B cell (primary cell): ENCODE data around the gene CCDC74B. TPM values are rescaled to one million over a fixed set of nuclear protein-coding genes. Genes with fewer than 3 reads are reported as not detected.
A peak's percentile ranks its signal among the peaks of the same experiment; 100 is the strongest.
"Not testable (repeated sequence)": the region's sequence is repeated elsewhere in the genome, so short reads cannot be mapped to it uniquely, and the experiment has no call there.

ENCODE experiments used
- ATAC-seq: fragments of 200-7000 bp; cut with Tn5 transposase; one replicate; pipeline ENCODE4 v1.10.0; 2021; ENCODE audit warnings: low read depth, mild to moderate bottlenecking, moderate number of reproducible peaks, moderate library complexity
- CTCF ChIA-PET: fragments of 350-600 bp; sonication (Branson Sonifier 250); formaldehyde crosslinking; loops from one replicate; lab custom pipeline; 2021; ENCODE audit warnings: antibody characterized with exemption, inconsistent platforms; lab: Charles Lee
- POLR2A ChIA-PET: fragments of 350-600 bp; sonication (Branson Sonifier 250); formaldehyde crosslinking; loops from one replicate; lab custom pipeline; 2021; ENCODE audit warnings: antibody characterized with exemption; lab: Charles Lee
- DNase-seq: peaks from one replicate; pipeline ENCODE4 v3.0.0; 2013
- H2AFZ ChIP-seq: 2 replicates; pipeline ENCODE4 v1.6.1; 2012; ENCODE audit warnings: mild to moderate bottlenecking, low read depth, low read length; ENCODE audit not compliant: insufficient read depth, poor library complexity, severe bottlenecking
- H3K27ac ChIP-seq, 2 donors: 1 replicate in 1 of 2; 2 replicates in 1 of 2; pipeline ENCODE4 v1.5.1; 2012 to 2013; ENCODE audit warnings: low read length in 2 of 2, mild to moderate bottlenecking in 2 of 2, moderate library complexity in 1 of 2
- H3K27me3 ChIP-seq, 4 experiments: fragments of 200-600 bp in 1 of 4; sonication (generic) in 1 of 4; replicated peaks in 1 of 4; 1 replicate in 2 of 4; 2 replicates in 2 of 4; pipeline versions ENCODE4 v1.6.1 to v1.7.0; 2013 to 2016; ENCODE audit warnings: low read length in 3 of 4, mild to moderate bottlenecking in 2 of 4, mixed read lengths in 1 of 4, moderate library complexity in 1 of 4; ENCODE audit not compliant: insufficient read depth in 4 of 4, control insufficient read depth in 3 of 4; ENCODE audit errors: control extremely low read depth in 1 of 4
- H3K36me3 ChIP-seq, 2 experiments: replicated peaks in 1 of 2; 1 replicate in 1 of 2; 2 replicates in 1 of 2; pipeline versions ENCODE4 v1.6.1 to v1.7.1; 2013; ENCODE audit warnings: low read length in 1 of 2; ENCODE audit not compliant: insufficient read depth in 2 of 2, control insufficient read depth in 1 of 2; ENCODE audit errors: control extremely low read depth in 1 of 2, extremely low read depth in 1 of 2
- H3K4me1 ChIP-seq, 2 donors: fragments of 200-600 bp in 1 of 2; sonication (generic) in 1 of 2; 1 replicate in 1 of 2; 2 replicates in 1 of 2; pipeline versions ENCODE4 v1.5.1 to v1.6.1; 2013 to 2017; ENCODE audit warnings: low read length in 2 of 2; ENCODE audit not compliant: control insufficient read depth in 2 of 2, insufficient read depth in 2 of 2
- H3K4me2 ChIP-seq: replicated peaks from 2 replicates; pipeline ENCODE3; 2012; ENCODE audit warnings: mild to moderate bottlenecking, low read depth, low read length; ENCODE audit not compliant: poor library complexity, severe bottlenecking
- H3K4me3 ChIP-seq, 5 experiments: fragments of 200-600 bp in 1 of 5; sonication (generic) in 1 of 5; 1 replicate in 3 of 5; 2 replicates in 2 of 5; pipeline versions ENCODE4 v1.5.1 to v1.7.0; 2011 to 2016; ENCODE audit warnings: low read length in 4 of 5, mild to moderate bottlenecking in 4 of 5, low read depth in 2 of 5, control low read depth in 1 of 5, moderate library complexity in 1 of 5; ENCODE audit not compliant: insufficient read depth in 1 of 5; ENCODE audit errors: control extremely low read depth in 1 of 5, extremely low read depth in 1 of 5
- H3K79me2 ChIP-seq: fragments of 200-600 bp; sonication (generic); one replicate; pipeline ENCODE4 v1.6.0; 2016; ENCODE audit warnings: low read length; ENCODE audit not compliant: control insufficient read depth, insufficient read depth
- H3K9ac ChIP-seq: fragments of 200-600 bp; sonication (generic); 2 replicates; pipeline ENCODE4 v1.6.1; 2017; ENCODE audit warnings: mild to moderate bottlenecking, low read length, moderate library complexity
- H3K9me3 ChIP-seq, 3 donors: one replicate each; pipeline versions ENCODE4 v1.6.1 to v1.7.1; 2013; ENCODE audit warnings: low read length in 2 of 3; ENCODE audit not compliant: control insufficient read depth in 2 of 3, insufficient read depth in 1 of 3; ENCODE audit errors: control extremely low read depth in 1 of 3
- H4K20me1 ChIP-seq: 2 replicates; pipeline ENCODE4 v1.6.0; 2012; ENCODE audit warnings: mild to moderate bottlenecking, low read length; ENCODE audit not compliant: insufficient read depth, control insufficient read depth, poor library complexity, severe bottlenecking
- H3K27ac Mint-ChIP-seq: one replicate; pipeline ENCODE4 v1.8.0; 2021; ENCODE audit warnings: mixed read lengths
- H3K27me3 Mint-ChIP-seq: one replicate; pipeline ENCODE4 v1.8.0; 2021; ENCODE audit warnings: mixed read lengths
- H3K4me1 Mint-ChIP-seq: one replicate; pipeline ENCODE4 v1.8.0; 2021; ENCODE audit warnings: mixed read lengths
- H3K4me3 Mint-ChIP-seq: one replicate; pipeline ENCODE4 v1.8.0; 2021; ENCODE audit warnings: mixed read lengths
- H3K9me3 Mint-ChIP-seq: one replicate; pipeline ENCODE4 v1.8.0; 2022; ENCODE audit warnings: mixed read lengths; ENCODE audit not compliant: insufficient read depth
- CTCF ChIP-seq: fragments of 200-600 bp; IDR thresholded peaks from one replicate; pipeline ENCODE4 v1.8.0; 2022; ENCODE audit warnings: antibody characterized with exemption, mild to moderate bottlenecking
- EZH2 ChIP-seq: IDR thresholded peaks from 2 replicates; pipeline ENCODE4 v1.6.1; 2012; ENCODE audit warnings: borderline replicate concordance, low read depth, mild to moderate bottlenecking, moderate library complexity, low read length; ENCODE audit not compliant: insufficient read depth, poor library complexity, severe bottlenecking
- WGBS: methylation state at CpG from one replicate; pipeline ENCODE4 v1.1.5; 2013; ENCODE audit warnings: missing lambda C conversion rate; ENCODE audit not compliant: insufficient coverage; 5-methylcytosine and 5-hydroxymethylcytosine counted together
- intact Hi-C: fragments of 100-400 bp; cut with micrococcal nuclease; formaldehyde crosslinking; loops from one replicate; pipeline ENCODE4 v1.10.0; 2022
- polyA plus RNA-seq: library from polyadenylated mRNA; depleted of rRNA; stranded (reverse); fragments of >200 nt; gene quantifications from 2 replicates; pipeline ENCODE4 v1.2.3, GENCODE V29; 2012
- total RNA-seq, 2 donors: library from RNA; stranded (reverse); fragments of 120-200 nt in 1 of 2; gene quantifications; 1 replicate in 1 of 2; 2 replicates in 1 of 2; pipeline versions ENCODE4 v1.2.3 to v1.2.4, GENCODE V29; 2013 to 2022

Gene CCDC74B
- total and polyA plus RNA-seq, 2 donors (not counting 1 experiment from before 2014, with no cell fraction given), result 1.1 to 1.4 TPM

DNA sequence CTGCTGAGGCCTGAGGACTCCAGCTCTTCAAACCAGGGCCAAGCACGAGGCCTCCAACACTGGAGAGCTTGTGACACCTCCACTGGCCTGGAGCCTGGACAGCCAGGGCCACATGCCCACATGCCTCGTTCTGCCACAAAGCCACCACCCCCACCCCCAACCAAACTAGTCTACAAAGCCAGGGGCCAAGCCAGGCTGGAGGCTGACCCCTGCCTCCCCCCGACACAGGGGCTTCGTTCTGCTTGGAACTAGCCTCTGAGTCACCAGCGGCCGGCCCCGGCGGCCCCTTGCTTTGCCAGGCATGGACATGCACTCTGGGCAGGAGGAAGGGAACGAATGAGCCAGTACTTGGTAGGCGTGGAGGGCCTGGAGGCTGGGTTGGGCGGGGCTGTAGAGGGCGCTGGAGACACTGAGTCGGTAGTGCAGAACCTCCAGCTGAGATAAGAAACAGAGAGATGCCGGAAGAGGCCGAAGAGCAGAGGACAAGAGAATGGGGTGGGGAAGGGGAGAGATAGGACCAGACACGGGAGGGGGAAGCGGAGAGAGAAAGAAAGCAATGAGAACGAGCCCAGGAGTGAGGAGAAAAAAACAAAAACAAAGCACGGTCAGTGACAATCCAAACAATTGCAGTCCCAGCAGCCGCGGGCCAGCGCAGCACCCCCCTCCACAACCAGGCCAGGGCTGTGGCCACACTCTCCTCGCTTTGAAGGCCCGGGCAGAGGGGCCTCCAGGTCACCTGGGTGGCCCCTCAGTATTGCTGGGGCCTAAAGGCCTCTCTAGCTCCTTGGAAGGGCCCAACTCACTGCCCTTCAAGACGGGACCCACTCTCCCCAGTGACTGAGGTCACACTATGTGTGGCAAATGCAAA lies 16.2 kb upstream of the CCDC74B start:
- H3K4me3 Mint-ChIP-seq, H3K27me3 ChIP-seq, H2AFZ ChIP-seq, H3K4me3 ChIP-seq, H3K27me3 Mint-ChIP-seq, POLR2A ChIA-PET, H4K20me1 ChIP-seq, DNase-seq, H3K27ac ChIP-seq, ATAC-seq, CTCF ChIA-PET, H3K9me3 Mint-ChIP-seq, H3K9me3 ChIP-seq, H3K9ac ChIP-seq, H3K79me2 ChIP-seq, H3K4me2 ChIP-seq, intact Hi-C loops: not testable (repeated sequence)
- H3K36me3 ChIP-seq, result peaks cover 2 to 21% of the 10 kb centered on the region in 2 experiments
- H3K4me1 ChIP-seq, result peaks cover 24 to 32% of the 10 kb centered on the region in 2 donors
- Mint-ChIP-seq H3K4me1 (peaks cover 31% of the 10 kb centered on the region), H3K27ac (peak overlapping the region; percentile 41)
- 94% methylated on average over 18 of the region's 25 CpGs for WGBS

- no peaks in the 10 kb centered on the region for H3K9me3 Mint-ChIP-seq
Observed at GRCh38 chr2:130160131-130160530, 15.2 kb upstream of the CCDC74B start.

GRCh38 chr2:130159376-130159775 lies 14.5 kb upstream of the CCDC74B start:
- H3K4me1 Mint-ChIP-seq, result peaks cover 33% of the 10 kb centered on the region
- peak overlapping the region; percentile 56 for H3K27ac Mint-ChIP-seq
- H3K27me3 ChIP-seq, H3K27me3 Mint-ChIP-seq, intact Hi-C loops, H3K4me3 ChIP-seq, H3K79me2 ChIP-seq, DNase-seq, H2AFZ ChIP-seq, H3K4me3 Mint-ChIP-seq, H3K9me3 ChIP-seq, H3K9me3 Mint-ChIP-seq, H4K20me1 ChIP-seq, H3K4me2 ChIP-seq, ATAC-seq, H3K9ac ChIP-seq: not testable (repeated sequence)
- ChIA-PET POLR2A (interaction anchor here (0.6 to 2.5 kb wide), 2 partner anchors 20 to 22 kb away, joined by 10 read pairs; partner anchors contain the start of gene SMPD4), CTCF (interaction anchor here (1.3 to 2.5 kb wide), 4 partner anchors 22 to 223 kb away, joined by 3 to 8 read pairs (median 5); partner anchors contain the start of genes MZT2B and SMPD4)
- peak overlapping the region in 1 of 2 donors; percentile 18 for H3K27ac ChIP-seq
- no CpG with 5 or more reads among the region's 4 CpGs for WGBS
- peaks cover 0 to 13% of the 10 kb centered on the region in 2 experiments for H3K36me3 ChIP-seq
- H3K4me1 ChIP-seq, result peaks cover 24 to 32% of the 10 kb centered on the region in 2 donors

More at GRCh38 chr2:130160131-130160530, 15.2 kb upstream of the CCDC74B start:
- no peak overlapping the region for H3K9ac ChIP-seq
- Mint-ChIP-seq H3K4me1 (peaks cover 32% of the 10 kb centered on the region), H3K4me3 (no peak overlapping the region), H3K27ac (peak overlapping the region; percentile 59), H3K27me3 (no peaks in the 10 kb centered on the region)
- H3K79me2 ChIP-seq, result no peaks in the 10 kb centered on the region
- H3K27ac ChIP-seq, result no peak overlapping the region
- TF ChIP-seq EZH2, result no peak
- TF ChIP-seq CTCF, result no peak
- ATAC-seq, result no peak
- H2AFZ ChIP-seq, result no peak overlapping the region
- ChIA-PET POLR2A (no interaction called here), CTCF (interaction anchor here (1.3 kb wide), 1 partner anchor 22 kb away, joined by 3 read pairs; the partner anchor contains the start of genes MZT2B and SMPD4)
- intact Hi-C loops, result no loop called here
- peaks cover 0 to 12% of the 10 kb centered on the region in 2 experiments for H3K36me3 ChIP-seq
- H3K27me3 ChIP-seq, result no peaks in the 10 kb centered on the region
- 99% methylated on average over 6 of the region's 6 CpGs for WGBS
- peaks cover 0 to 9% (median 0%) of the 10 kb centered on the region in 3 donors for H3K9me3 ChIP-seq
- no peaks in the 10 kb centered on the region for H4K20me1 ChIP-seq
- H3K4me2 ChIP-seq, result no peak overlapping the region
- H3K4me1 ChIP-seq, result peaks cover 24 to 32% of the 10 kb centered on the region in 2 donors
- no peak for DNase-seq
- no peak overlapping the region for H3K4me3 ChIP-seq
